Liver (tissue), 3 donors: ENCODE data around the gene KIF26B.

Experiments used
- EGR1 ChIP-seq, 2 donors: IDR thresholded peaks; 2 replicates each; pipeline ENCODE4 v1.6.1; 2016 to 2018; ENCODE audit warnings: antibody characterized with exemption in 2 of 2, low read depth in 2 of 2
- FOXA1 ChIP-seq: IDR thresholded peaks from 2 replicates; pipeline ENCODE4 v1.6.1; 2016; ENCODE audit warnings: antibody characterized with exemption
- JUND ChIP-seq, 2 donors: IDR thresholded peaks; 2 replicates each; pipeline ENCODE4 v1.6.1; 2016; ENCODE audit warnings: antibody characterized with exemption in 2 of 2
- RAD21 ChIP-seq, 2 donors: IDR thresholded peaks; 2 replicates each; pipeline ENCODE4 v1.6.1; 2016; ENCODE audit warnings: antibody characterized with exemption in 2 of 2, mild to moderate bottlenecking in 2 of 2
- RXRA ChIP-seq, 2 donors: IDR thresholded peaks; 2 replicates each; pipeline ENCODE4 v1.6.1; 2017 to 2018; ENCODE audit warnings: antibody characterized with exemption in 2 of 2, mild to moderate bottlenecking in 1 of 2
- SP1 ChIP-seq: IDR thresholded peaks from 2 replicates; pipeline ENCODE4 v1.6.1; 2018; ENCODE audit warnings: antibody characterized with exemption, mild to moderate bottlenecking
- TAF1 ChIP-seq: conservative IDR thresholded peaks from 2 replicates; pipeline ENCODE4 v1.6.1; 2016; ENCODE audit warnings: antibody characterized with exemption, mild to moderate bottlenecking
- YY1 ChIP-seq: IDR thresholded peaks from 2 replicates; pipeline ENCODE4 v1.6.1; 2016; ENCODE audit warnings: antibody characterized with exemption, mild to moderate bottlenecking
- TF ChIP-seq, protein P1 (sequence below): fragments of 150-350 bp; IDR thresholded peaks from 2 replicates; pipeline ENCODE4 v1.5.1; 2017; ENCODE audit warnings: improper control_type of control experiment, low read depth, low read length; ENCODE audit not compliant: missing input control
- TF ChIP-seq, protein P2 (sequence below): IDR thresholded peaks from 2 replicates; pipeline ENCODE4 v1.6.1; 2016; ENCODE audit warnings: antibody characterized with exemption, mild to moderate bottlenecking
- TF ChIP-seq, protein P3 (sequence below): IDR thresholded peaks from 2 replicates; pipeline ENCODE4 v1.6.1; 2016; ENCODE audit warnings: antibody characterized with exemption
- TF ChIP-seq, protein P4 (sequence below): IDR thresholded peaks from 2 replicates; pipeline ENCODE4 v1.6.1; 2016; ENCODE audit warnings: antibody characterized with exemption
- donor health status: healthy.
- donor health status: healthy.

DNA sequence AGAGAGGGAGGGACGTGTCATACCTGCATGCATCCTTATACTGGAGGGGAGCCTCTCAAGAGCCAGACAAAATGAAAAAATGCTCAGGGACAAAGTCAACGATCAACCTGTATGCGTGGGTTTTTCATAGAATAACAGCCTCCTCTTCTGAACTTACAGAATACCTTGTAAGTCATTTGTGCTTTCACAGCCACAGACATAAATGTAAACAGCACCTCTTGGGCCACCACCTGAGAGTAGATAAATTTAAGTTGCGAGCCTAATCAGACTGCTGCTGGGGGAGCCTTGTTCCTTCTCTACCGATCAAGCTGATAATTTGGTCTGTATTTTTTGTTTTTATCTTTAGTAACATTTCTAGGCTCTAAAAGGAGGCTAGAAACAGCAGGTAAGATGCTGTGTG is 223.1 kb downstream of the KIF26B start:
- TF ChIP-seq, protein P1, sequence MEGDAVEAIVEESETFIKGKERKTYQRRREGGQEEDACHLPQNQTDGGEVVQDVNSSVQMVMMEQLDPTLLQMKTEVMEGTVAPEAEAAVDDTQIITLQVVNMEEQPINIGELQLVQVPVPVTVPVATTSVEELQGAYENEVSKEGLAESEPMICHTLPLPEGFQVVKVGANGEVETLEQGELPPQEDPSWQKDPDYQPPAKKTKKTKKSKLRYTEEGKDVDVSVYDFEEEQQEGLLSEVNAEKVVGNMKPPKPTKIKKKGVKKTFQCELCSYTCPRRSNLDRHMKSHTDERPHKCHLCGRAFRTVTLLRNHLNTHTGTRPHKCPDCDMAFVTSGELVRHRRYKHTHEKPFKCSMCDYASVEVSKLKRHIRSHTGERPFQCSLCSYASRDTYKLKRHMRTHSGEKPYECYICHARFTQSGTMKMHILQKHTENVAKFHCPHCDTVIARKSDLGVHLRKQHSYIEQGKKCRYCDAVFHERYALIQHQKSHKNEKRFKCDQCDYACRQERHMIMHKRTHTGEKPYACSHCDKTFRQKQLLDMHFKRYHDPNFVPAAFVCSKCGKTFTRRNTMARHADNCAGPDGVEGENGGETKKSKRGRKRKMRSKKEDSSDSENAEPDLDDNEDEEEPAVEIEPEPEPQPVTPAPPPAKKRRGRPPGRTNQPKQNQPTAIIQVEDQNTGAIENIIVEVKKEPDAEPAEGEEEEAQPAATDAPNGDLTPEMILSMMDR, result no peak
- TF ChIP-seq, protein P2, sequence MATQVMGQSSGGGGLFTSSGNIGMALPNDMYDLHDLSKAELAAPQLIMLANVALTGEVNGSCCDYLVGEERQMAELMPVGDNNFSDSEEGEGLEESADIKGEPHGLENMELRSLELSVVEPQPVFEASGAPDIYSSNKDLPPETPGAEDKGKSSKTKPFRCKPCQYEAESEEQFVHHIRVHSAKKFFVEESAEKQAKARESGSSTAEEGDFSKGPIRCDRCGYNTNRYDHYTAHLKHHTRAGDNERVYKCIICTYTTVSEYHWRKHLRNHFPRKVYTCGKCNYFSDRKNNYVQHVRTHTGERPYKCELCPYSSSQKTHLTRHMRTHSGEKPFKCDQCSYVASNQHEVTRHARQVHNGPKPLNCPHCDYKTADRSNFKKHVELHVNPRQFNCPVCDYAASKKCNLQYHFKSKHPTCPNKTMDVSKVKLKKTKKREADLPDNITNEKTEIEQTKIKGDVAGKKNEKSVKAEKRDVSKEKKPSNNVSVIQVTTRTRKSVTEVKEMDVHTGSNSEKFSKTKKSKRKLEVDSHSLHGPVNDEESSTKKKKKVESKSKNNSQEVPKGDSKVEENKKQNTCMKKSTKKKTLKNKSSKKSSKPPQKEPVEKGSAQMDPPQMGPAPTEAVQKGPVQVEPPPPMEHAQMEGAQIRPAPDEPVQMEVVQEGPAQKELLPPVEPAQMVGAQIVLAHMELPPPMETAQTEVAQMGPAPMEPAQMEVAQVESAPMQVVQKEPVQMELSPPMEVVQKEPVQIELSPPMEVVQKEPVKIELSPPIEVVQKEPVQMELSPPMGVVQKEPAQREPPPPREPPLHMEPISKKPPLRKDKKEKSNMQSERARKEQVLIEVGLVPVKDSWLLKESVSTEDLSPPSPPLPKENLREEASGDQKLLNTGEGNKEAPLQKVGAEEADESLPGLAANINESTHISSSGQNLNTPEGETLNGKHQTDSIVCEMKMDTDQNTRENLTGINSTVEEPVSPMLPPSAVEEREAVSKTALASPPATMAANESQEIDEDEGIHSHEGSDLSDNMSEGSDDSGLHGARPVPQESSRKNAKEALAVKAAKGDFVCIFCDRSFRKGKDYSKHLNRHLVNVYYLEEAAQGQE, result no peak
- TF ChIP-seq EGR1 (IDR thresholded peaks at IDR 0.05; ENCODE audit: low read depth in 2 of 2) (no peak), TAF1 (no peak), YY1 (no peak), JUND (IDR thresholded peaks at IDR 0.05) (no peak), RAD21 (IDR thresholded peaks at IDR 0.05) (no peak), FOXA1 (no peak), SP1 (no peak), RXRA (IDR thresholded peaks at IDR 0.05) (no peak)
- TF ChIP-seq, protein P3, sequence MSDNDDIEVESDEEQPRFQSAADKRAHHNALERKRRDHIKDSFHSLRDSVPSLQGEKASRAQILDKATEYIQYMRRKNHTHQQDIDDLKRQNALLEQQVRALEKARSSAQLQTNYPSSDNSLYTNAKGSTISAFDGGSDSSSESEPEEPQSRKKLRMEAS, result no peak
- TF ChIP-seq, protein P4, sequence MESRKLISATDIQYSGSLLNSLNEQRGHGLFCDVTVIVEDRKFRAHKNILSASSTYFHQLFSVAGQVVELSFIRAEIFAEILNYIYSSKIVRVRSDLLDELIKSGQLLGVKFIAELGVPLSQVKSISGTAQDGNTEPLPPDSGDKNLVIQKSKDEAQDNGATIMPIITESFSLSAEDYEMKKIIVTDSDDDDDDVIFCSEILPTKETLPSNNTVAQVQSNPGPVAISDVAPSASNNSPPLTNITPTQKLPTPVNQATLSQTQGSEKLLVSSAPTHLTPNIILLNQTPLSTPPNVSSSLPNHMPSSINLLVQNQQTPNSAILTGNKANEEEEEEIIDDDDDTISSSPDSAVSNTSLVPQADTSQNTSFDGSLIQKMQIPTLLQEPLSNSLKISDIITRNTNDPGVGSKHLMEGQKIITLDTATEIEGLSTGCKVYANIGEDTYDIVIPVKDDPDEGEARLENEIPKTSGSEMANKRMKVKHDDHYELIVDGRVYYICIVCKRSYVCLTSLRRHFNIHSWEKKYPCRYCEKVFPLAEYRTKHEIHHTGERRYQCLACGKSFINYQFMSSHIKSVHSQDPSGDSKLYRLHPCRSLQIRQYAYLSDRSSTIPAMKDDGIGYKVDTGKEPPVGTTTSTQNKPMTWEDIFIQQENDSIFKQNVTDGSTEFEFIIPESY, result no peak
